ENCODE data around the gene KIAA1549.

KIAA1549 gene

DNA sequence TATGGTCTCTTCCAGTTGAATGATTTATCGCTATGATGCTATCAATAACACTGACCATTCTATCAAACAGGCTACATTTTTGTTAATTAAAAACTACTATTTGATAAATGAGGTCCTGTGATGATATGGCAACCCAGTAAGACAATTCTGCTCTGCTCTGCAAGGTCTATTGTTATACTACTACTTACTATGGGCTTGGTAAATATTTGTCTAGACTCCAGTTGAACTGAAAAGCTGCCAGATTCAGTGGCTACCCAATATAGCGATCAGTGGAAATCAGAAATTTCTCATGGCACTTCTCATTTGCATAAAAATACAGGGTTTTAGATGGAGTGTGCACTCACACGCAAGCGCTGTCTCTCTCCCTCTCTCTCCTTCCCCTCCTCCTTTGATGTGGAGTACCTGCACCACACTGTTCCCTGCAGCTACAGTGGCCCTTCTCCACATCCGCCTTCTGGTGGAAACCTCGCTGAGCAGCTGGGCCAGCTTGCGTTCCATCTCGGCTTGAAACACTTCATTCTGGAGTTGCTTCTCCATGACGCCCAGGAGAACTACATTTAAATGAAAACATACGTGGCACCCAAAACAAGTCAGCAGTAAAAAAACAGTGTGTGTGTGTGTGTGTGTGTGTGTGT lies 77.9 kb downstream of the KIAA1549 start:
- DNase-seq, result peak; percentile 74 to 76

DNA sequence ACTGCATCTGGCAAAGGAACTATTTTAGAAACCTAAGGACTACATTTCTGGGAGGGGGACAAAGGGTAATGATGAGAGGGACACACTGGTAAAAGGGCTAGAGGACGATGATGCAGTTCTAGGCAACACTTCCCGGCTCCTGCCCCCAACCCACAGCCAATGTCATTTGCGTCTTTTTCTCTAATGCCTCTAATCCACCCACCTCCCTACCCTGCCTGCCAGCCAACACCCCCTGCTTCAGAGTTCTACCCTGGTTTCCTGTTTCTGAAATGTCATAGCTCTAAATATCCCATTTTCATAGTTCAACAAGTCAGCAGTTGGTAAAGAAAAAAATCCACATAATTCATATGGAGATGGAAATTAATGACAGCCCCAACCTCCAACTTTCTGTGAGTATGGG lies 79.0 kb downstream of the KIAA1549 start:
- peak in 1 of 2 experiments; percentile 35 for DNase-seq

DNA sequence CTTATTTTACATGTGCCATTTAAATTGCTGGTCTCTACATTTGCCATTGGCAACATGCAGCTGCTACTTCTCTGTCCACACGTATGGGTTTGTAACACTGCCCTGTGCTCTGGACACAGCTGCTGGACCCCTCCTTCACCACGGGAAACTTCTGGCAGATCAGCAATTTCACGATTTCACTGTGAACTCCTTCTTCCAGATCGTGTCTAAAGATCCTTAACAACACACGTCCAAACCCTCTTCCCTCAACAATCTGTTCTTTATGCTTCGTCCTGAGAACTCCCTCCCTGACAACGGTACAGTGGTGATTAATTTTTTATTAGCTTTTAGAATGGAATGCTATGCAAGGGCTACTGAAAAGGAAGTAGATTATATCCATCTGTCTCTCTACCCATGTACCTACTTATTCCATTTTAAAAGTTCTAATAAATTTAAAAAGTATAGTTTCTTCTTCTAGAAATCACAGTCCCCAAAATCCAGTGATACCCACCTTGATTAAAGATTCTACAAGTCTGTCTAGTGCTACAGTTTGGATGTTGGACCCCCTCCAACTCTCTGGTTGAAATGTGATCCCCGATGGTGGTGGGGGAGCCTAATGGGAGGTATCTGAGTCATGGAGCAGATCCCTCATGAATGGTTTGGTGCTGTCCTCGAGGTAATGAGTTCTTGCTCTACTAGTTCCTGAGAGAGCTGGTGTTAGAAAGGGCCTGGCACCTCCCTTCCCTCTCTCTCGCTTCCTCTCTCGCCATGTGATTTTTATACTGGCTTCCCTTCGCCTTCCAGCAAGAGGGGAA lies 81.0 kb downstream of the KIAA1549 start:
- no peak for DNase-seq

DNA sequence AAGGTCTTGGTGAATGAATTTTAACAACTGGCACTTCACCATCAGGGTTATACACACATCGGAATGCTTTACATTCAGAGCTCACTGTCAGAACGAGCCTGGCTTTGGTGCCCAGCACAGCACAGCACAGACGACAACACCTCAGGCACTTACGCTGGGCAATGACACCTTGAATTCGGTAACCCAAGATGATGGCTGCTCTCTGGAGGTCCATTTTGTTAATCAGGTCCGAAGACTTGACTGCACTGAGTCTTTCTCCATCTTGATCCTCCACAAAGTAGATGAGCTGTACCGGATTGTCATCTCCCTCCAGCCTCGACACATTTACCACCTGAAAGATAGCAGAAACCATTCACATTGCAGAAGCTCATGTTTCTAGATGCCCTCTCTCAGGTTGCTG lies 82.4 kb downstream of the KIAA1549 start:
- no peak for DNase-seq

DNA sequence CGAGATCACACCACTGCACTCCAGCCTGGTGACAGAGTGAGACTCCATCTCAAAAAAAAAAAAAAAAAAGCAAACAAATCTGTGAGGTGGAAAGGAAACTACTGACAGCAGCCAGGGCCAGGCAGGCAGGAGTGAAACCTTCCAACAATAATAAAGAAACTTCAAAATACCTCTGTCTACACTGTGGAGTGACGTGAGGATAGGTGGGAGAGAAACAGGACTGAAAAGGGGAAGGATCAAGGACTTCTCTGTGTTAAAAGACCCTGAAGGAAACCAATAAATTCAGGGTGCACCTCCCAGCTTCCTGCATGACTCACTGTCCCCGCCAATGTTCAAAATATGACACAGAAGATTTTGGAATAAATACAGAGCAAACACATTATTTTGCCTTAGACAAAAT lies 82.9 kb downstream of the KIAA1549 start:
- peak in 1 of 2 experiments; percentile 20 for DNase-seq

DNA sequence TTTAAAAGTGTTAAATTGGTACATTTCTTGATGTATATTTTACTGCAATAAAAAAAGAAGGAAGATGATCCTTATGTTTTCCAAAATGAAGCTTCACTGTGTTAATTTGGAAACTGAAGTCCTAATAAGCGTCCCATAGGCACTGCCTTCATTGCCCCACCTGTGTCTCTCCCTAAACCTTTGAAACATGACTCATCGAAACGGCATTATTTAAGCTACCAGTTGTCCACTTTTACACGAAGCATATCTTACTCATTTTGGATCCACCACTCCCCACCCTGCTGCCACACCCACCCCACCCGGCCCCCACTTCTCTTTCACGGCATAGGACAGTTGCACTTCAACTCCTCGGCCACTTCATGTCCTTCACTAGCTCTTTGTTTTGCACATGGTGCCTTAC lies 85.5 kb downstream of the KIAA1549 start:
- DNase-seq, result no peak

DNA sequence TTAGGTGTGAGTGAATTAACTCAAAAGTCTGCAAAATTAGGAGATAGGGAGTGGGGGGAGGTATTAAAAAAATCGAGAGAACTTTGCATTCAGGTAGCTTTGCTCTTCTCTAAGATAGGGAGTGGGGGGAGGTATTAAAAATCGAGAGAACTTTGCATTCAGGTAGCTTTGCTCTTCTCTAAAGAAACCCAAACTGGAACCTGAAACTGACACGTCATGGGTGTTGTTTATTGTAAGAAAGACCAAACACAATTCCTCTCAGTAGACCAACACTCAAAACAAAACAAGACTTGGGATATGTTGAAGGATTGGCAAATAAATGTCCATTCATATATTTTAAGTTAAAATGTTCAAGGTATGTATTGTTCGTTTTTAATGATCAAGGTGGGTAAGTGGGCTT lies 87.9 kb downstream of the KIAA1549 start:
- no peak for DNase-seq

DNA sequence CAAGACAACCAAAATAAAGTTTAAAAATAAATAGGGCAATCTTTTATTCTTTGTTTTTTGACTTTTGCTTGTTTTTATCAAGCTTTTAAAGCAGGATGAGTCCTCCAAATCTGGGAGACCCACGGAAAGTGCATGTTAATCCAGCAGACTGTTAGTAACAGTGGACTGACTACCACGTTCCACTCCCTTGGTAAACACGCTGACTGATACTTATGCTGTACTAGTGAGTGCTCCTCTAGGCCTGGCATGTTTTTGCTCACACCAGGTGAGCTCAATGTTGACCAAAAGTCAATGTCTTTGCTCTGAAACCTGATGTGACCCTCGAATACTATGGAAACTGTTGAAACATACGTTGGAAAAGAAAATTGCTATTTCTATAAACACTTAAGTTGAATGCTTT lies 88.4 kb downstream of the KIAA1549 start:
- no peak for DNase-seq

DNA sequence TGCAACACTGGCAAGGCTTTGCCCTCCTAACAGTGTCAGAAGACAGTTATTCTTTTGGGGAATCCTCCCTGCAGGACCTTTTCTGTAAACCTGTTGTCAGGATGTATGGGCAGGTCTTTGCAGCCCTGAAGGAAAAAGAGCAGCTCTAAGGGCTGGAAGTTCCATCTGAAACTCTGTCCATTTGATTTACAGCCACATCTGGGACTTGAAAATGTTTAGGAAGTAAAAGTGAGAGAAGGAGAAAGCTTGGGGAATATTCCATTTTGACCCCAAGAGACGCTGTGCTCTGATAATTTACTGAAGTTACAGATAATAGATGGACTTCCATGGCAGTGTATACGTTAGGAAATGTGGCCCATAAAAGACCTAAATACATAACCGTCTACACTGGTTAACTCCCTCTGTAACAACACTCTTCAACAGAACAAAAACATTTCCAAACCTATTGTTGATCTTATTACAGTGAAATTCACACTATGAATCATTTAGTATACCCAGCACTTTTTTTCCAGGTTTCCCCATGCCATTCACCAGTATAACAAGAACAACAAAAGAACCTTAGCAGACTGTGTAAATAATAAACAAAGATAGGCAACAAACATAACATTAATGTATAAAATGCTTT lies 89.1 kb downstream of the KIAA1549 start:
- DNase-seq, result no peak

DNA sequence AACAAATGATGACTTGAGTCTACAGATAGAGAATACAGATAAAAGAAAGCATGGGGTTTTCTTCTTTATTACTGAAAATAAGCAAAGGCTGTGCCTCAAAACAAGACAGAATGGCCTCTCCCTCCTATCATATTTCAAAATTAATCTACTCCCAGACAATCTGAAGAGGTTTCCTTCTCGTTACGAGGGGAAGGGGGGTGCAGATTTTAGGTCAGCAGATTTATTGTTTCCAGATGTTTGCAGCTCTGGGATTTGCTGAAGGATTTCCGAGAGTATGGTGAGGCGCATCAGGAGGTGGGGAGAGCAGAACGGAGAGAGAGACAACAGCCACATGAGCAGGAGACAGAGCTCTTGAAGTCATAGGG lies 89.8 kb downstream of the KIAA1549 start:
- DNase-seq, result no peak

DNA sequence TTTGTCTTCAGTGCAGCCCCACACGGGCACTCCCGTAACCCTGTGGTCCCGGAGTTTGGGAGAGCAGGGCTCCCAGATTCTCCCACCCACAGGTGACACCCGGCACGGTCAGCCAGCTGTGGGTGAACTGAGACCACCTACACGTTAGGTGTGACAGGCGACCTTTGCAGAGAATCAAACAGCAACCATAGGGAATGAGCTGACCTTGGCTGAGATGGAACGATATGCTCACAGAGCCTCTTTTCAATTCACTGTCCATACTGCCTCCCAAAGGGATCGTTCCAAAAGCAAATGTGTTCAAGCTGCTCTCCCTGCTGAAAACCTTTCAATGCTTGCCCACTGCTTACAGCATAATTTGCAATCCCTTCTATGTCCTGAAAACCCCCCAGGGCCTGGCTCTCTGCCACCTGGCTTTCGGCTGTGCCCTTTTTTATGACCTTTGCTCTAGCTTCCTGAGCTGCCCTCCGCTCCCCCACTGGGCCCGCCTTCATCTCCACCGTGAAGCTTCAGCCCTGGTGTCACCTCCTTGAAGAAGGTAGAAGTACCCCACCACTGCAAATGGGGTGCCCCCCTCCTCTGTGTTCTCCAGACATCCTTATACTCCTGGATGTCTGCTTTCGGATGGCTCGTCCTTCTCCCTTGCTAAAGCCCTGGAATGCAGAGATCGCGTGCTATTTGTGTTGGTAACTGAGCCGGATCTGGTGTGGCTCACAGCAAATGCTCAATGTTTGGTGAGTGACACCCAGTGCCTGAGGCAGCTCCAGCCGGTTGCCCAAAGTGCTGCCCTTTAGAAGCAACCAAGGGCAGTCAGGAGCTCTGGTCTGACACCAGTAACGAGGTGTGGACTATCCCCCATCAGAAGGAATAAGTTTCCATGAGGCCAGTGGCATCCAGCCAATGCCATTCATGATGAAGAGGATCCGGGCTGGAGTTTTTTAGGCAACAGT lies 90.4 kb downstream of the KIAA1549 start:
- no peak for DNase-seq

DNA sequence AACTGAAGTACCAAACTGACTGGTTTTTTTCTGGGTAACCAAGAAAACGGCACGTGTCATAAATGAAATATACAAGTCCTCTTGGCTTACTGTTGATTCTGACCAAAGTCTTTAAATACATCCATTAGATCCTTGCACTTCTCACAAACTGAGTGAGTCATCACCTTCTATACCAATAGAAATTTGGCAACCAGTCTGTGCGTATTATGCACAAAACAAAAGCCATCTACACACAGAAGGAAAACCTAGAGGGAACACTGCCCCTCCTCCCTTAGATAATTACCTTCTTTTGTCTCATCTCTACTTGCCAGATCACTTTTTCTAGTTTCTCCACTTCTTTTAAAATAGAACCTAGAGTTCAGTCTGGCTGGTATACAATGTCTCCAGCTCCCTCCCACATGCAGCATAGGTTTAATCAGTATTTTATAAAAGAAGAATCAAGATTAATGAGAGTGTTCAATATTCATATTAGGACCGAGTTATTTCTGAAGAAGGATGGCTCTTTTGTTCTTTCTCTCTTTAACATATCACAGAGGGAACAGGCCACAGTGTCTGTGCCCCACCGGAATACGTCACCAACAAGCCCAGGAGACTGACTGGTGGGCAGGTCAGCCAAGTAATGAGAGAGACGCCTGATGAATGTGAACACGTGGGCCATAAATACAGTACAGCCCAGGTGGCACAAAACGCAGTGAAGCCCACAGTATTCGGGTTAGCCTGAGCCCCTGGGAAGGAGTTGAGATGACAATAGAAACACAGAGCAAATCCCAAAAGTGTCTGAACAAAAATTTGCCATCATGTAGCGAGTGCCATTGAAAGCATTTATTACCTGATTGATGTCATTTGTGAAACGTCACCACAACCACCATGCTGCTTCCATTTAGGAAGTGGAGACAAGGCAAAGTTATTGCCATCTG lies 91.3 kb downstream of the KIAA1549 start:
- DNase-seq, result no peak

DNA sequence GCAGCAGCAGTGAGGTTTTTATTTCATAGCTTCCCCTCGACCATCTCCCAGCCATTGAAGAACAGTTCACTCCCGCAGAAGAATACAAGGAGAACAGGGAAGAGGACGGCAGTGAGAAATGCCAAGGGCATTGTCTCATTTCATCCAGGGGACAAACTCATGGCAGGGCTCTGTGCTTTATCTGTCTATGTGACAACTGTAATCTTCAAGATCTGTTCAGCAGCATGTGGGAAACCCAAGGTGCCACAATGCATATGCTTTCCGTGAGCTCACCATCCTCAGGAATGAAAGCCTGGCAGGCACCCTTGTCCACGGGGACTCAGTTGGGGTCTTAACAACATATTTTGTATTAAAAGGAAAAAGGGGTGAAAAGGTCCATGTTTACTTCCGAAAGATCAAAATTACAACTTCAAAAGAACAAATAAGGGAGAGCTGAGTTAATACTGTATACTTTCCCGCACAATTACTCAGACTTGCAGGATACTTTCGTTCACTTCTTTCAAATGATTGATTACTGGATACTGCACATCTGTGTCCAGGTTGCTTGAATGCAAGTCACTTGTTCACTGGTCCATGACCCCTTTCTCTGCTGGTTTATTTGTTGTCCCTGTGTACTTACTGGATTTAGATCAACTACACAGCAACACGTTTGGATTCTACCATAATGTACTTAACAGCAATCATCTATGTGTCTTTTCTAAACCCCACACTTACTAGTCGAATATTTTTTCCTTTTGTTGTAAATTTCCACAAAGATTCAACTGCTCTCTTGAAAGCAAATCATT lies 93.1 kb downstream of the KIAA1549 start:
- no peak for DNase-seq

DNA sequence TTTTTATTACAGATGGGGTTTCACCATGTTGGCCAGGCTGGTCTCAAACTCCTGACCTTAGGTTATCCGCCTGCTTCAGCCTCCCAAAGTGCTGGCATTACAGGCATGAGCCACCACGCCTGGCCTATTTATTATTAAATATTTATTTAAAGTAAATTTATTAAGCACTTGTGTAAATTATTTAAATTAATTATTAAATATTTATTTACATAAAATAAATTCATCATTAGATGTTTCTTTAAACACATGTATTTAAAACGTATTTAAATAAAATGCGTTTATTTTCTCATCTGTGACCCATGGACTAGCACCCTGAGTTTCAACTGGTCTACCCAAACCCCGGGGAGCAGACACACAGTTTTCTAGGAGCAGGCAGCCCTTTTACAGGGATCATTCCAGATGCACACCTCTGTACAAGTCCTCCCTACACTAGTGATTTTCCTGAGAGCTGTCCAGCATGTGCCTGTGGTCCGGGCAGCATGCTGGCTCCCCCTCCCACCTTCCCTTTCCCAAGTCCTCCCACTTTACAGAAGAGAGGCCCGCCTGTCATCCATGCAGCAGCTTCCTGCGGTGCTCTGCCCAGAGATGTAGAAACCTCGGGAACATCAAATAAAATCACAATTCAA lies 94.0 kb downstream of the KIAA1549 start:
- DNase-seq, result no peak

DNA sequence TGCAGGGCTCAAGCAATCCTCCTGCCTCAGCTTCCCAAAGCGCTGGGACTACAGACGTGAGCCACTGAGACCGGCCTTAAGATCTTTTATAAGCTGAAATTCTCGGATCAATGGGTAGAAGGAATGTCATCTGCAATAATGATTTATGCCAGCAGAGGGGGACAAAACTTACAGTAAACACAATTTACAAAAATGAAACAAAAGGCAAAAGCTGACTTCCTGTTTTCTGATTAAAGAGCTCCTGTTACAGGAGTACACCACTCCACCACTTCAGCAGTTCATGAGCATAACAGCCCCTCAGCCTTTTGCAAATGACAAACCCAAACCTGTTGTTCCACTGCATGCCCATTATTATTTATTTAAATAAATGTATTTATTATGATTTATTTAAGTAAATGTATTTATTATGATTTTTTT lies 94.7 kb downstream of the KIAA1549 start:
- DNase-seq, result peak in 1 of 2 experiments; percentile 23

DNA sequence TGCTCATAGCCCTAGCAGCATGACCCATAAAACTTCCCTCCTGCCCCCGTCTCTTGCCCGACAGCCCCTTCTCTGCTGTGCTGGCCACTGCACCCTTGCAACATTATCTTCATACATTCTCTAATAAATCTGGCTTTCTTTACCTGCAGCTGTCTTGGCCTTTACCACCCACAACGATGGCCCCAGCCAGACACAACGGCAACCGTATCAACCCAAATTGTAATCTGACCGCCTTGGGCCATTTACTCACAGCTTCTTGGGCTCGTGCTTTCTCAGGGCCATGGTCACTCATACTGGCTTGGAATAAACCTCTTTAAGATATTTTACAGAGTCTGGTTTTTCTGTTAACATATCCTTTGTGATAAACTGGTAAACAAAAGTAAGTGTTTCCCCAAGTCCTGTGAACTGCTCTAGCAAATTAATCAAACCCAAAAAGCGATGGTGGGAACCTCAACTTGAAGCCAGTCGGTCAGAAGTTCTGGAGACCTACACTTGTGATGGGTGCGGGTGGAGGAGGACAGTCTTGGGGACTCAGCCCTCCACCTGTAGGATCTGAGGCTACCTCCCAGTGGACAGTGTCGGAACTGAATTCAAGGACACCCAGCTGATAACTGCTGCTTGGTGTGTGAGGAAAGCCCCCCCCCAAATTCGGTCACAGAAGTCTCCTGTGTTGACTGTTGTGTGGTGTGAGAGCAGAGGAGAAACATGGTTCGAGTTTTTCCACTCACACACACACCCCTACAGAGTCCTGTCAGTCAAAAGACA lies 95.6 kb downstream of the KIAA1549 start:
- no peak for DNase-seq

DNA sequence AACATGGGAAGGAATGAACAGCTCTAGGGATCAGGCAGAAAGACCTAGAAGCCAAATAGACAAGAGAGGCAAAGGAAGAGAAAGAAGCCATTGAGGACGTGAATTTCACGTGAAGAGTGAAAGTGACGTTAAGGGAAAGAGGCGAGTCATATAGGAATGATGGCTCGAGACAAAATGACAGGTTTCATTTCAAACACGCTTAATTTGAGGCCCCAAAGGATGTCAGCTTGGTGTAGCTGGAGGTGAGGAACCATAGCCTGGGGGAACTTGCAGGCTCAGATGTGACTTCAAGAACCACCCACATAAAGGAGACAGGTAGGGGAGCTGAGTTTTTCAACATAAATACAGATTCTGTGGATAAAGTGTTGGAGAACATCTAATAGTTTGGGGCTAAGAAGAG lies 98.9 kb downstream of the KIAA1549 start:
- peak in 1 of 2 experiments; percentile 34 for DNase-seq

DNA sequence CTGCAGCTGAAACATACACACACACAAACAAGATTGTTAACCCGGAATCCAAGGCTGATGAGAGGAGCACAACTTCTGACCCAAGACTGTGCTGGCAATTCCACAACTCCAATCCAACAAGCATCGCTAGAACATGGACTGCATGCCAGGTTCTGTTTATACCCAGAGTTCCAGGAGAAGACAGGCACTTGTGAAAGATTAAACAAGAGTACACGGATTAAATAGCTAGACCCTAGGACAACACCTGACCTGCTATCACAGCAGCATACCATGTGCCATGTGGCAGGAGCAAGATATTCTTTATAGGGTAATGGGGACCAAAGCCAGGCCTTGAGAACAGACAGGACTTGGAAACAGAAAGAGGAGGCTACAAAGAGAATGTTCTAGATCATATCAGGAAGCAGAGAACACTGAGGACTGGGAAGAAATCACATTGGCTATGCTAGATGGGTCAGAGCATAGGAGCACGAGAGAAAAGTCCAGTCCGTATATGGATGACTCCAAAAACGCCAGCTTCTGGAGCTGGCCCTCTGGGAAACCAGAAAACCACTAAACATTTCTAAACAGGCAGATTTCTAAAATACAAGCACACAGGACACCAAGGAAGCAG lies 99.5 kb downstream of the KIAA1549 start:
- DNase-seq, result no peak

DNA sequence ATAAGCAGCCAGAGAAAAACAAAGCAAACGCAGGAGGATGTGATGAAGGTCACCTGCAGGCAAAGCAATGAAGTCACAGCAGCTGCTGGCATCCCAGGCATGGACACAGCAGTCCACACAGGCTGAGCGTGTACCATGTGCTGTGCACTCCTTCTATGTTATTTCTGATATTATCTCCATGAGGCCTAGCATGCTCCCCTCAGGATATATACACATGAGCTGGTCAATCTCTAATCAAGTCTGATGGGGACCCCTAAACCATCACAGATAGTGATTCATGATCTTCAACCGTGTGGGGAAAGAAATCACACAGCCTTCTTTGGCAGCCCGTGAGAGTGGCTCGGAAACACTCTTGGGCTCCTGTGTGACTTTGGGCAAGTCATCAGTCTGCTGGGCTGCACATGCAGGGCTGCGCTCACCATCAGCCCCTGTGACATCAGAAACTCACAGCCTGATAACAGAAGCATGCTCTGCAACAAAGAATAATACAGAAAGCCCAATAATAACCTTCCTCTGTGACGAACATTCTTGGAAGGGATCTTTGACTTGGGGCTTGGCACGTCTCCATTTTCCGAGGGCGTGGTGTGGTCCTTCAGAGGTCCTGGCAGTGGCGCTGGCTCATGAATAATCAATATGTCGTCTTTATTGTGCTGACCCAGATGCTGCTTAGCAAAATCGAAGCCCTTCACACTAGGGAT lies 100.2 kb downstream of the KIAA1549 start:
- DNase-seq, result no peak

All from activated CD4-positive, alpha-beta T cell treated with anti-CD3 and anti-CD28 coated beads, Interleukin-2, amount 50 U/mL, for 48 hours (primary cell).